ENCODE measurements around the gene PIGM. TPM values are rescaled to one million over a fixed set of nuclear protein-coding genes. Genes with fewer than 3 reads are reported as not detected.
A peak's percentile ranks its signal among the peaks of the same experiment; 100 is the strongest.

The PIGM gene
- total RNA-seq, 1 experiment from 2014 or later: 5.9 TPM

DNA sequence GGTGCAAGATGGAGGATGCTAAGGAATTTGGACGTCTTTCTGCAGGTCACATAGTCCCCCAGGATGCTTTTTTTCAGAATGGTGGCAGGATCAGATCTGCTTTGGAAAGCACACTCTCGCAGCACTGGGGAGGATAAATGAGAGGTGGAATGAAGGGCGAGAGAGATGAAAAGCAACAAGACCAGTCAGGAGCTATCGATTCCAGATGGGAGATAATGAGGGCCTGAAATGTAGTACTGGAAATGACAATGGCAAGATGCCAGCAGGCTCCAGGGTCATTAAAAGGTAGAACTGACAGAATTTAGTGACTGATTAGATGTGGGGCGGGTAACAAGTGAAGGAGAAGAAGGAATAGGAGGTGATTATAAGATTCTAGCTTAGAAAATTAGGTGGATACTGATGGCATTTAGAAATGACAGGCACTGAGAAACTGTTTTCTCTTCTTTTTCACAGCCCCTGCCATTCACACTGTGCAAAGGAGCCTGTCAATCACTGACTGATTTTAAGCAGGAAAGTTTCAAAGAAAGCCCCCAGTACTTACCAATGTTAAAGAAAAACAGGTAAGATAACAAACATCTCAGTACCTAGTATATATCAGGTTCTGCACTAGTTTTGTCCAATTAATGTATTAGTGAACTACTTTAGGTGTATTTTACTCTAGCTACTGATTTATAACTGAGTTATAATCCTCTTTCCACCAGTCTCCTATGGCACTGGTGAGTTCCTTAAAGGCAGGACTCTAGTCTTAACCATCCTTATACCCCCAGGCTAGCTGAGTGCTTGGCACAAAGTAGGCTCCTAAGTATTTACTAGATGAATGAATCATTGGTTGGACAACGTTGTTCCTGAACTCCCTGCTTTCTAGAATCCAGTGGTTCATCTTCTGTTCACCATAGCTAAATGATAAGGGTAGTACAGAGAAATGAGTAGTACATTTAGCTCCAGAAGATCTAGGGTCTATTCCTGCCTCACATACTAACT is 9.2 kb downstream of the PIGM start:
- DNase-seq (ENCODE audit: low read depth in 1 of 2, low spot score in 2 of 2): no peak
- no peak overlapping the region for H3K27ac ChIP-seq
- no peak overlapping the region for H3K4me3 ChIP-seq
- H3K36me3 ChIP-seq: no peaks in the 10 kb centered on the region
- H3K27me3 ChIP-seq (replicated peaks): no peaks in the 10 kb centered on the region; the same call in 1 of the 2 replicates
- peaks cover 9% of the 10 kb centered on the region for H3K4me1 ChIP-seq (replicated peaks)
- H3K9me3 ChIP-seq (replicated peaks): no peaks in the 10 kb centered on the region

DNA sequence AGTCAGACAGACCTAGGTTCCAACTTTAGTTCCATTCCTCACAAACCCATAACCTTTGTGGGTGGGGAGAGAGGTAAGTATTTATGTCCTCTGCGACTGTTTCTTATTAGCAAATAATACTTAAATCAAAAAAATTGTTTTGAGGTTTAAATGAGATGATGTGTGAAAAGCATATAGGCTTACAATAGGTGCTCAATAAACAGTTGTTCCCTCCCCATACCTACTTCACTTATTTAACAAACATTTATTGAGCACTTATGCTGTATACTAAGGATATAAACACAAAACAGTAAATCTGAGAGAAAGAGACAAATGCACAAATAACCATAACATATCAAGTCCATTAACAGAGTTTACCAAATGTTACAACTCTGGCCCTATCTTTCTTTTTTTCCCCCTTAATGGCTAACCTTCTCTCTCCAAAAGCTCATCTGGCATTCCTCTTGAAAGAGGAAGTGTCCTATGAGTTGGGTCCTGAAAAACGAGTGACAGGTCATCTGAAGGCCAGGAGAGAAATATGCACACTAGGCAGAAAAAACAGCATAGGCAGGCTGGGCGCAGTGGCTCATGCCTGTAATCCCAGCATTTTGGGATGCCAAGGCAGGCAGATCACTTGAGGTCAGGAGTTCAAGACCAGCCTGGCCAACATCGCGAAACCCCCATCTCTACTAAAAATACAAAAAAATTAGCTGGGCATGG is 10.3 kb downstream of the PIGM start:
- Histone ChIP-seq H3K4me3 (no peak overlapping the region), H3K9me3 (replicated peaks) (no peaks in the 10 kb centered on the region), H3K27me3 (replicated peaks) (no peaks in the 10 kb centered on the region; the same call in none of the 2 replicates), H3K27ac (no peak overlapping the region), H3K36me3 (no peaks in the 10 kb centered on the region), H3K4me1 (replicated peaks) (peaks cover 9% of the 10 kb centered on the region)
- DNase-seq (ENCODE audit: low read depth in 1 of 2, low spot score in 2 of 2): no peak

DNA sequence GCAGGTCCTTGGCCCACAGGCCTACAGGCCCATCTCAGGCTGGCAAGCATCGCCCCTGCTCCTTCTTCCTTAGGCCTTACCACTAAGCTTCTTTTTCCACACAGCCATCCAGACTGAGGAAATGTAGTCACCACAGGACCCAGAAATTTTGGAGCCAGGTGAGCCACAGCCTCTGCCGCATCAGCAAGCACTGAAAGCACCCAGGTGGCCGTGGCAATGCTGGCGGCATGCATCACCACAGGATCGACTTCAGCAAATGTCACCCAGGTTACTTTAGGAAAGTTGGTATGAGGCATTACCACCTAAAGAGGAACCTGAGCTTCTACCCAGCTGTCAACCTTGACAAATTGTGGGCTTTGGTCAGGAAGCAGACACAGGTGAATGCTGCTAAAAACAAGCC is 11.6 kb downstream of the PIGM start:
- H3K4me3 ChIP-seq: no peak overlapping the region
- no peaks in the 10 kb centered on the region for H3K36me3 ChIP-seq
- peaks cover 9% of the 10 kb centered on the region for H3K4me1 ChIP-seq (replicated peaks)
- H3K27me3 ChIP-seq (replicated peaks): no peaks in the 10 kb centered on the region; the same call in none of the 2 replicates
- no peaks in the 10 kb centered on the region for H3K9me3 ChIP-seq (replicated peaks)
- no peak for DNase-seq (ENCODE audit: low read depth in 1 of 2, low spot score in 2 of 2)
- H3K27ac ChIP-seq: no peak overlapping the region

DNA sequence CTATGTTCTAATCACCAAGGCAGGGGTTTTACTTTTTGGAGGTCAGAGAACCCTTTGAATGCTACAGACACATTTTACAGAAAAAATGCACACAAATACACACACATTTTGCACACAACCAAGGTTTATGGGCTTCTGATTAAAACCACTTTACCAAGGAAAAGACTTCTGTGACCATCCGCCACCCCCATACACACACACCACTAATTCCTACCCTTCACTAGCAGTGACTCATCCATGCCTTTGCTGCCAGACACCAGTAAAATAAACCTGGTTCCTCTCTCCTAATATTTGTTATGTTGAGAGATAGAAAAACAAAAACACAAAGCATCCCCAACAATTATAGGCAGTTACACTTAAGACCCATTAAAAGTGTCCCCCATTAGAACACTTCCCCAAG is 12.9 kb downstream of the PIGM start:
- DNase-seq (ENCODE audit: low read depth in 1 of 2, low spot score in 2 of 2): peak in 1 of 2 experiments; percentile 26
- H3K36me3 ChIP-seq: no peaks in the 10 kb centered on the region
- no peak overlapping the region for H3K4me3 ChIP-seq
- no peak overlapping the region for H3K27ac ChIP-seq
- peaks cover 5% of the 10 kb centered on the region for H3K27me3 ChIP-seq (replicated peaks)
- no peaks in the 10 kb centered on the region for H3K9me3 ChIP-seq (replicated peaks)
- peaks cover 9% of the 10 kb centered on the region for H3K4me1 ChIP-seq (replicated peaks)

DNA sequence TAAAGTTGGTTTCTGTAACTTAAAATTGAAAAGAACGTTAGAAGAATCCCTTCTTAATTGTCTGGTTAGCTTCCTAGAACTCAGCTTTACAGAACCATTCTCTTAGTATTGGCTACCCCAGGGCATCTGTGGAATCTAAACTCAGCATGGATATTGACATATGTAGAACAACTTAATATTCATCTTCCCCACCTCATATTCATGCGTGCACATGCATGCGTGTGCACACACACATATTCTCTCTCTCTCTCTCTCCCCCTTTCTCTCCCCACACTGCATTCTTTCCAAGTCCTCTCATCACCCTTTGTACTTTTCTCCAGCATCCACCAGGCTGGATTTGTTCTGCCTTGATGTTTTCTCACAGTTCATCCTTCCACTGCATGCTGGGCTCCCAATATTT is 13.4 kb downstream of the PIGM start:
- no peak overlapping the region for H3K4me3 ChIP-seq
- peaks cover 9% of the 10 kb centered on the region for H3K4me1 ChIP-seq (replicated peaks)
- no peak overlapping the region for H3K27ac ChIP-seq
- peaks cover 8% of the 10 kb centered on the region for H3K27me3 ChIP-seq (replicated peaks)
- H3K9me3 ChIP-seq (replicated peaks): no peaks in the 10 kb centered on the region
- DNase-seq (ENCODE audit: low read depth in 1 of 2, low spot score in 2 of 2): no peak
- H3K36me3 ChIP-seq: no peaks in the 10 kb centered on the region

DNA sequence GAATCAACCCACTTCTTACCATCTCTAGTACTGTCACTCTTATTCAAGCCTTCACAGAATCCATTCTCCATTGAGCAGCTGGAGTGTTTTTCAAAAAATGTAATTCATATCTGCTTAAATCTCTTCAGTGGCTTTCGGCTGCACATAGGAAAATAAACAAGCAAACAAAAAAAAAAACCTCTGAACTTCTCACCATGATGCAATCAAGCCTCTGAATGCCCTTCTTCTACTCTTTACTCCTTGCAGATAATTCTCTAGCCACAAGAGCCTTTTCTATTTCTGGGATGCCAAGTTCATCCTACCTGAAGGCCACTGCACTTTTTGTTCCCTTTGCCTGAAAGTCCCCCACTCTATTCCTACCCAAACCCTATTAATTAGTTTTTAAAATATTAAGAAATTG is 14.2 kb downstream of the PIGM start:
- DNase-seq (ENCODE audit: low read depth in 1 of 2, low spot score in 2 of 2): no peak
- Histone ChIP-seq H3K36me3 (no peaks in the 10 kb centered on the region), H3K9me3 (replicated peaks) (no peaks in the 10 kb centered on the region), H3K4me3 (no peak overlapping the region), H3K4me1 (replicated peaks) (peaks cover 9% of the 10 kb centered on the region), H3K27ac (no peak overlapping the region), H3K27me3 (replicated peaks) (peaks cover 16% of the 10 kb centered on the region)

DNA sequence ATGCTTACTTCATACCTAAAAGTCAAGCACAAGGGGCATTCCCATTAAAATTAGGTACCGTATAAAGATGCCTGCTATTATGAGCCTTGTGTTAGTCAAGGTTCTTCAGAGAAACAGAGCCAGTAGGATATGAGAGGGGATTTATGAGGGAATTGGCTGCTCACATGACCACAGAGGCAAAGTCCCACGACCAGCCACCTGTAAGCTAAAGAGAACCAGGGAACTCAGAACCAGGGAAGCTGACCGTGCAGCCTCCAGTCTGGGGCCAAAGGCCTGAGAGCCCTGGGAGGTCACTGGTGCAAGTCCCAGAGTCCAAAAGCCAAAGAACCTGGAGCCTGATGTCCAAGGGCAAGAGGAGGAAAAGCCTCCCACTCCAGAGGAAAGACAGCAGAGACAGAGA is 20.0 kb downstream of the PIGM start:
- H3K36me3 ChIP-seq: no peaks in the 10 kb centered on the region
- H3K4me3 ChIP-seq: no peak overlapping the region
- no peaks in the 10 kb centered on the region for H3K9me3 ChIP-seq (replicated peaks)
- H3K27me3 ChIP-seq (replicated peaks): peaks cover 40% of the 10 kb centered on the region
- DNase-seq (ENCODE audit: low read depth in 1 of 2, low spot score in 2 of 2): no peak
- H3K27ac ChIP-seq: no peak overlapping the region
- H3K4me1 ChIP-seq (replicated peaks): no peaks in the 10 kb centered on the region

DNA sequence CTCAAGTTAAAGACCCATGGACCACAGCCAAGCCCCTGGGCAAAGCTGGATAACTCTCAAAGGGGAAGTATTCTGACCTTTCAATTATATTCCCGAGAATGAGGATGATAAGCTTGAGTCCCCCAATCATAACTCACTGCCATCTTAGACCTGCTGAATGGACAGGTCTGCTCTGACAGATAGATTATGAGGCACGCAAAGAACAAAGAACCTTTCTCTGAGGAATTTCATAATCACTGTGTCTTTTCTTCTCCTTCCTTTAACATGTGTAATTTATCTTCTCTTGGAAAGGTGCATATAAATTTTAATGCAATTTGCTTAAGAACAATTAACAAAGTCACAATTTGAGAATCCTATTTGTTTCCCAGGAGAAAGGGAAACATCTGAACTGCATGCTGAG is 22.0 kb downstream of the PIGM start:
- H3K27ac ChIP-seq: no peak overlapping the region
- H3K36me3 ChIP-seq: no peaks in the 10 kb centered on the region
- peaks cover 40% of the 10 kb centered on the region for H3K27me3 ChIP-seq (replicated peaks)
- no peak for DNase-seq (ENCODE audit: low read depth in 1 of 2, low spot score in 2 of 2)
- H3K9me3 ChIP-seq (replicated peaks): no peaks in the 10 kb centered on the region
- no peak overlapping the region for H3K4me3 ChIP-seq
- no peaks in the 10 kb centered on the region for H3K4me1 ChIP-seq (replicated peaks)

DNA sequence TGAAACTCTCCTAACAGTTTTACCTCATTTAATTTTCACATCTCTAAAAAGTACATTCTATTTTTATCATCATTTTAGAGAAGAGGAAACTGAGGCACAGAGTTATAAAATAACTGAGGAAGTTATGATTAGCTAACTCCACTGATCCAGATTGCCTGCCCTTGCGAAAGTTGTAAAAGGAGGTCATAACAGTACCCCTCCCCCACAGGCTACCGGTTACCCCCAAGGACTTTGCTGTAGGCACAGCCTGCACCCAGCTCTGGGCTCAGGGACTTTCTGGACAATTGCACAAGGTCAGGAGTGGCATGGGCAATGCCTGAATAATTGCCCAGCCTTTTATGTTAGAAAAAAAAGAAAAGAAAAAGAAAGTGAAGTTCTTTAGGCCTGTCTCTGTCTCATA is 22.7 kb downstream of the PIGM start:
- H3K27ac ChIP-seq: no peak overlapping the region
- no peaks in the 10 kb centered on the region for H3K4me1 ChIP-seq (replicated peaks)
- H3K4me3 ChIP-seq: no peak overlapping the region
- H3K9me3 ChIP-seq (replicated peaks): no peaks in the 10 kb centered on the region
- DNase-seq (ENCODE audit: low read depth in 1 of 2, low spot score in 2 of 2): no peak
- H3K27me3 ChIP-seq (replicated peaks): peaks cover 38% of the 10 kb centered on the region
- H3K36me3 ChIP-seq: no peaks in the 10 kb centered on the region

DNA sequence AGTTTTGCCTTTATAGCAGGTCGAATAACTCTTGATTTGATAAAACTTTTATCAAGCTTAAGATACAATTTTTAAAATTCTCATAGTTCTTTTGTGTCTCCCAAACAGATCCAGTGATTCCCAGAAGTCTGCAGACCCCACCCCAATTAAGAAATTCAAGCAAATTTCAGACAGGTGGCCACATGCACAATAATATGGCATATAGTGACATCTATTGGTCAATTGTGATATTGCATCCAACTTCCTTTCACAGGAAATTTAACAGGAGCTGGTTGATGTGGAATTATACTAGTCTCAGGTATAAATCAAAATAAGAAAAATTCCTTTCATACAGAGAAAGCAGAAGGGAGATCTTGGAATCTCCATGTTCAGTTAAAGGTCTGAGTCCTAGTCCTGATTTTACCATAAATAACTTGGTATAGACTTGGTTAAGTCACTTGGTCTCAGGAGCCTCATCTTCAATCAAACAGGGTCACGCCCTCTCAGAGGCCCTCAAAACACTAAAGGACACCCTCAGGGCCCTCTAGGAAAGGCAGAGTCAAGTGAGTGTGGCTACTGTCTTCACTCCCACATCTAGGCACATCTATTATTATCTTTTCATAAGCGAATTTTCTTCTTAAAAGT is 24.1 kb downstream of the PIGM start:
- no peak overlapping the region for H3K27ac ChIP-seq
- H3K4me1 ChIP-seq (replicated peaks): no peaks in the 10 kb centered on the region
- H3K27me3 ChIP-seq (replicated peaks): peaks cover 26% of the 10 kb centered on the region
- H3K36me3 ChIP-seq: no peaks in the 10 kb centered on the region
- peak in 1 of 2 experiments; percentile 36 for DNase-seq (ENCODE audit: low read depth in 1 of 2, low spot score in 2 of 2)
- H3K4me3 ChIP-seq: no peak overlapping the region
- H3K9me3 ChIP-seq (replicated peaks): no peaks in the 10 kb centered on the region

DNA sequence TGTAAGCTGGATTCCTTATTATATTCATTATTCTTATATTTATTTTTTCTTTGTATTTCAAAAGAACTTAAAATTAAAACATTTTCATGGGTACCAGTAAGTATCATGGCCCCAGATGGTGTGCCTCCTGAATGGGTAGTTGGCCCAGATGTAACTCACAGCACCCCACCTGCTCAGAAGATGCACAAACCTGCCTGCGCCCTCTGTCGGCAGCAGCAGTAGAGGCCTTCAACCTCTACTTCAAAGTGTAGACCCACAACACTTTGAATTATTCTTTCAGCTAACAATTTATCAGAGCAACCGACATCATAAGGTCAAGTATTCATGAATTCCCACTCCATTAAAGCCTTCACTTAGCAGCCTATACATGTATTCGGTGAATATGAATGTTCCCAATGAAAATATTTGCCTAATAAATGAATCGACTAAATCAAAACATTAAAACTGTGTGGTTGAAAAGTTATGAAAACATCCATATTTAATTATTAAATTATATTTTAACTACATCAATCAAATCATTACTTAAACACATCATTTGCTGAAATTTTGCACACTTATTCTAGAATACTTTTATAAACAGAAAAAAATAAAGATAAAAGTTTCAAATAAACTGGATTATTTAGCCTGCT is 25.4 kb downstream of the PIGM start:
- Histone ChIP-seq H3K27me3 (replicated peaks) (peaks cover 17% of the 10 kb centered on the region), H3K27ac (no peak overlapping the region), H3K4me1 (replicated peaks) (no peaks in the 10 kb centered on the region), H3K9me3 (replicated peaks) (no peaks in the 10 kb centered on the region), H3K36me3 (no peaks in the 10 kb centered on the region), H3K4me3 (no peak overlapping the region)
- DNase-seq (ENCODE audit: low read depth in 1 of 2, low spot score in 2 of 2): peak; percentile 32 to 67

DNA sequence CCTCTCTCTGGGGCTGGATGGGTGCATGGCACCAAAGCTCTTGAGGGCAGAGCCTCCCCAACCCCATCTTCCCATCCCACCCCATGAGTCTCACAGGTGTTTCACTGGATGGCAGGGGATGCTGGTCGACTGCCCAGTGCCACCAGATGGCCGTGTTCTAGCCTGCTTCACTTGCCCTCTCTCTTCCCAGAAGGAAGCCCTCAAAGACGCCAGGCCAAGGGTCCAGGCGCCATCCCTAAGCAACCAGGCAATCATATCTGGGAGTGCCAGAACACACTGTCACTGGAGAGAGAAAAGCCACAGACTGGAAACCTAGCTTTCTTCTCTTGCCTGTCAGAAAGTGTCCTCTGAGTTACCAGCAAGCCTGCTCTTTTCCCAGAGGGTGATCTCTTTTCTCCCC is 26.7 kb downstream of the PIGM start:
- no peaks in the 10 kb centered on the region for H3K4me1 ChIP-seq (replicated peaks)
- H3K27me3 ChIP-seq (replicated peaks): peaks cover 8% of the 10 kb centered on the region
- H3K9me3 ChIP-seq (replicated peaks): no peaks in the 10 kb centered on the region
- DNase-seq (ENCODE audit: low read depth in 1 of 2, low spot score in 2 of 2): no peak
- no peak overlapping the region for H3K4me3 ChIP-seq
- H3K27ac ChIP-seq: no peak overlapping the region
- H3K36me3 ChIP-seq: no peaks in the 10 kb centered on the region

DNA sequence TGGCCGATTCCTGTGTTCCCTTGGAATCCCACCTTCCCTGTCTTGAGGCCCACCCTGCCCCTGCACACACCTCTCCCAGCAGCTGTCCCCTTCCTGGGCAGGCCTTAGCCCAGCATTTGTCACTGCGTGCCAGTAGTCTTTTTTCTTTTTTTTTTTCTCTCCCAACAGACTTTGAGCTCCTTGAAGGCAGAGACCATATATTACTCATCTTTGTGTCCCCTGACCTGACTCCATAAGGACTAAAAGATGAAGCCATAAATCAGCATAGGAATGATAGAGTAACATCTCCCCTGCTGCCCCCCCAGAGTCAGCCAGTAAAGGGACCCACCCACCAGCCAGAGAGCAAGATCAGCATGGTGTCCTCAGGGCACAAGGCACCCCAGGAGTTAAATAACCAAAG is 27.4 kb downstream of the PIGM start:
- H3K36me3 ChIP-seq: no peaks in the 10 kb centered on the region
- peaks cover 2% of the 10 kb centered on the region for H3K27me3 ChIP-seq (replicated peaks)
- no peak for DNase-seq (ENCODE audit: low read depth in 1 of 2, low spot score in 2 of 2)
- no peaks in the 10 kb centered on the region for H3K9me3 ChIP-seq (replicated peaks)
- no peak overlapping the region for H3K4me3 ChIP-seq
- no peaks in the 10 kb centered on the region for H3K4me1 ChIP-seq (replicated peaks)
- no peak overlapping the region for H3K27ac ChIP-seq
